ENCODE results near the gene PIP5K1B.

DNA sequence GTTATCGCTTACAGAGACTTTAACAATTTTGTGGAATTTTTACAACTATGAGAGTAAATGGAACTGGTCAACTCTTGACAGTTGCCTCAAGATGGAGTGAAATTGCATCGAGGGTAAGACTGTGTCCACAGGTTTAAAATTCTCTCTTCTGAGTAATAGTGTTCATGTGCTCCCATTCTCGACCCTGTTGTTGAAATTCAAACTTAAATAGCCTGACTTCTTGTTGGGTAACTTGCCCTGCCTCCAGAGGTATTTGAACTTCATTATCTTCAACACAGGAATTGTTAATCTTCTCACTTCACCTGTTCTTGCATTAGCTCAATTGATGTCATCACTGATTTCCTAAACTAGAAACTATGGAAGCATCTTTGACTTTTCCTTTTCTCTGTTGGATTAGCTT is 77.5 kb downstream of the PIP5K1B start:
- TF ChIP-seq, protein P1, sequence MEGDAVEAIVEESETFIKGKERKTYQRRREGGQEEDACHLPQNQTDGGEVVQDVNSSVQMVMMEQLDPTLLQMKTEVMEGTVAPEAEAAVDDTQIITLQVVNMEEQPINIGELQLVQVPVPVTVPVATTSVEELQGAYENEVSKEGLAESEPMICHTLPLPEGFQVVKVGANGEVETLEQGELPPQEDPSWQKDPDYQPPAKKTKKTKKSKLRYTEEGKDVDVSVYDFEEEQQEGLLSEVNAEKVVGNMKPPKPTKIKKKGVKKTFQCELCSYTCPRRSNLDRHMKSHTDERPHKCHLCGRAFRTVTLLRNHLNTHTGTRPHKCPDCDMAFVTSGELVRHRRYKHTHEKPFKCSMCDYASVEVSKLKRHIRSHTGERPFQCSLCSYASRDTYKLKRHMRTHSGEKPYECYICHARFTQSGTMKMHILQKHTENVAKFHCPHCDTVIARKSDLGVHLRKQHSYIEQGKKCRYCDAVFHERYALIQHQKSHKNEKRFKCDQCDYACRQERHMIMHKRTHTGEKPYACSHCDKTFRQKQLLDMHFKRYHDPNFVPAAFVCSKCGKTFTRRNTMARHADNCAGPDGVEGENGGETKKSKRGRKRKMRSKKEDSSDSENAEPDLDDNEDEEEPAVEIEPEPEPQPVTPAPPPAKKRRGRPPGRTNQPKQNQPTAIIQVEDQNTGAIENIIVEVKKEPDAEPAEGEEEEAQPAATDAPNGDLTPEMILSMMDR (optimal IDR thresholded peaks at IDR 0.05 in 1 of 3, IDR thresholded peaks at IDR 0.05 in 1 of 3, conservative IDR thresholded peaks at IDR 0.05 in 1 of 3; ENCODE audit: extremely low read depth in 1 of 3, insufficient read depth in 2 of 3, low read length in 3 of 3): no peak
- TF ChIP-seq EZH2 (IDR thresholded peaks at IDR 0.05; ENCODE audit: low read length): no peak
